ENCODE results near the gene PLK5. TPM values are rescaled to one million over a fixed set of nuclear protein-coding genes. Genes with fewer than 3 reads are reported as not detected.

The PLK5 gene
- total and polyA plus RNA-seq, 2 experiments from 2014 or later = 0.97 to 1.2 TPM

DNA sequence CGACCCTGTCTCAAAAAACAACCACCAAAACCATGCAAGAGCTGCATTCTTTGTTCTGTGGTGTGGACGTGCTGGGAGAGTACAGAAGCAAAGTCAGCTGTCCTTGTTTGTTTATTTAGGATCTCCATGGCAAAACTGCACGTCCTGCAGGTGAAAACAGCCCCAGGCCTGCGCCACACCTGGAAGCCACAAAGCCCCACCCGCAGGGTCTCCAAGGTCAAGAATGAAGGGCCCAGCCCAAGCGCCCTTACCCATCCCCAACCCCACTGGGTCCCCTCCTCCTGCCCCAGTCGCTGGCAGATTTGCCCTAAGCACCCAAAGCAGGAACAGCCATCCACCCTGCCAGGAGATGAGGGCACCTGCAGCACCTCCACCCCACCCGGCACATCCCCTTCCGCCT, 58.3 kb downstream of the PLK5 start (continued):
- TF ChIP-seq, protein P1, sequence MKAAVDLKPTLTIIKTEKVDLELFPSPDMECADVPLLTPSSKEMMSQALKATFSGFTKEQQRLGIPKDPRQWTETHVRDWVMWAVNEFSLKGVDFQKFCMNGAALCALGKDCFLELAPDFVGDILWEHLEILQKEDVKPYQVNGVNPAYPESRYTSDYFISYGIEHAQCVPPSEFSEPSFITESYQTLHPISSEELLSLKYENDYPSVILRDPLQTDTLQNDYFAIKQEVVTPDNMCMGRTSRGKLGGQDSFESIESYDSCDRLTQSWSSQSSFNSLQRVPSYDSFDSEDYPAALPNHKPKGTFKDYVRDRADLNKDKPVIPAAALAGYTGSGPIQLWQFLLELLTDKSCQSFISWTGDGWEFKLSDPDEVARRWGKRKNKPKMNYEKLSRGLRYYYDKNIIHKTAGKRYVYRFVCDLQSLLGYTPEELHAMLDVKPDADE (IDR thresholded peaks at IDR 0.05) = no peak
- TF ChIP-seq ZNF114 (CRISPR knock-in tag; IDR thresholded peaks at IDR 0.05) = no peak
- TF ChIP-seq, protein P2, sequence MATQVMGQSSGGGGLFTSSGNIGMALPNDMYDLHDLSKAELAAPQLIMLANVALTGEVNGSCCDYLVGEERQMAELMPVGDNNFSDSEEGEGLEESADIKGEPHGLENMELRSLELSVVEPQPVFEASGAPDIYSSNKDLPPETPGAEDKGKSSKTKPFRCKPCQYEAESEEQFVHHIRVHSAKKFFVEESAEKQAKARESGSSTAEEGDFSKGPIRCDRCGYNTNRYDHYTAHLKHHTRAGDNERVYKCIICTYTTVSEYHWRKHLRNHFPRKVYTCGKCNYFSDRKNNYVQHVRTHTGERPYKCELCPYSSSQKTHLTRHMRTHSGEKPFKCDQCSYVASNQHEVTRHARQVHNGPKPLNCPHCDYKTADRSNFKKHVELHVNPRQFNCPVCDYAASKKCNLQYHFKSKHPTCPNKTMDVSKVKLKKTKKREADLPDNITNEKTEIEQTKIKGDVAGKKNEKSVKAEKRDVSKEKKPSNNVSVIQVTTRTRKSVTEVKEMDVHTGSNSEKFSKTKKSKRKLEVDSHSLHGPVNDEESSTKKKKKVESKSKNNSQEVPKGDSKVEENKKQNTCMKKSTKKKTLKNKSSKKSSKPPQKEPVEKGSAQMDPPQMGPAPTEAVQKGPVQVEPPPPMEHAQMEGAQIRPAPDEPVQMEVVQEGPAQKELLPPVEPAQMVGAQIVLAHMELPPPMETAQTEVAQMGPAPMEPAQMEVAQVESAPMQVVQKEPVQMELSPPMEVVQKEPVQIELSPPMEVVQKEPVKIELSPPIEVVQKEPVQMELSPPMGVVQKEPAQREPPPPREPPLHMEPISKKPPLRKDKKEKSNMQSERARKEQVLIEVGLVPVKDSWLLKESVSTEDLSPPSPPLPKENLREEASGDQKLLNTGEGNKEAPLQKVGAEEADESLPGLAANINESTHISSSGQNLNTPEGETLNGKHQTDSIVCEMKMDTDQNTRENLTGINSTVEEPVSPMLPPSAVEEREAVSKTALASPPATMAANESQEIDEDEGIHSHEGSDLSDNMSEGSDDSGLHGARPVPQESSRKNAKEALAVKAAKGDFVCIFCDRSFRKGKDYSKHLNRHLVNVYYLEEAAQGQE (IDR thresholded peaks at IDR 0.05; ENCODE audit: unreplicated experiment) = no peak
- no peak for TF ChIP-seq STAT1 (IDR thresholded peaks at IDR 0.05; ENCODE audit: unreplicated experiment)
- no peak for TF ChIP-seq CREB1 (CRISPR knock-in tag; IDR thresholded peaks at IDR 0.05; ENCODE audit: low read depth)
- TF ChIP-seq NANOG (IDR thresholded peaks at IDR 0.05; ENCODE audit: borderline replicate concordance) = no peak

DNA sequence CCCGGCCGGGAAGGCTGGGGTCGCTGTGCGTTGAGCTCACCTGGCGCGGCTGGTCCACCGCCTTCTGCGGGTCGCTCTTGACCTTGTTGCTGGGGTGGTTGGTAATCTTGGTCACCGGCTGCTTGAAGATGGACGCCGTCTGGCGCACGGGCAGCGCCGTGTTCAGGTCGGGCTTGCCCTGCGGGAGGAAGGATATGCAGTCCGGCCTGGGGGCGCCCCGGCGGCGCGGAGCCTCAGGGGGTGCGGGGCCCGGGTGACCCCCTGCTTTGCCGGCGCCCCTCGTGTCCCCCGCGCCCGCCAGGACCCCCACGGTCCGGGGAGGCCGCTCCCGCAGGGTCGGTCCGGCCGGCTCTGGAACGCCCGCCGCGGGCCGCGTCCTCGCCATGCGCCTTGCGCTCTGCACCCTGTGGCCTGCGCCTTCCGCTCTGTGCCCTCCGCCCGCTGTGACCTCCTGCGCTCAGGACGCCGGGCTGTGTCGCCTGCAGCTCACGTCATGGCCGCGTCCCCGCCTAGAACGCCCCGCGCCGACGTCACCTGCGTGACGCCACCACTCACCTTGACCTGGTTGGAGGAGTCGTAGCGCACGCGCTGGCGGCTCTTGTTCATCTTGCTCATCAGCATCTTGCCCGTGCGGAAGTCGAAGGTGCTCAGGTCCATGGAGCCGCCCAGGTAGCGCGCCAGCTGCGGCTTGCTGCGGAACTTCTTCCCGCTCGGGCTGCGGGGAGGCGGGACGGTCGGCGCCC, 60.8 kb downstream of the PLK5 start:
- no peak overlapping the region for H3K4me3 Mint-ChIP-seq
- no peak overlapping the region for H3K4me2 ChIP-seq
- H4K20me1 ChIP-seq (replicated peaks; ENCODE audit: insufficient read depth) = peaks cover 19% of the 10 kb centered on the region
- peaks cover 2% of the 10 kb centered on the region; the same call in 1 of the 2 replicates for H3F3A ChIP-seq (replicated peaks; ENCODE audit: low read depth)
- peaks cover 66% of the 10 kb centered on the region for H3K36me3 Mint-ChIP-seq (ENCODE audit: low read depth)
- H3K9me3 Mint-ChIP-seq = no peaks in the 10 kb centered on the region
- H3K27me3 Mint-ChIP-seq (ENCODE audit: insufficient read depth, low read depth, poor library complexity) = peaks cover 8% of the 10 kb centered on the region
- H3K4me1 Mint-ChIP-seq = no peaks in the 10 kb centered on the region; the same call in 1 of the 3 replicates
- no peaks in the 10 kb centered on the region for H3K27me3 ChIP-seq (ENCODE audit: insufficient read depth)
- H2AFZ ChIP-seq = no peak overlapping the region
- H3K4me3 ChIP-seq = no peak overlapping the region
- no peaks in the 10 kb centered on the region; the same call in 1 of the 2 replicates for H3K36me3 ChIP-seq (ENCODE audit: insufficient read depth)
- no peaks in the 10 kb centered on the region for H3K9me2 ChIP-seq (ENCODE audit: insufficient read depth)
- no peaks in the 10 kb centered on the region for H3K4me1 ChIP-seq (ENCODE audit: insufficient read depth)
- no peak for DNase-seq (ENCODE audit: low spot score)
- H3K79me2 ChIP-seq (replicated peaks; ENCODE audit: insufficient read depth) = peaks cover 39% of the 10 kb centered on the region
- no peak for ATAC-seq
- no peak overlapping the region for H3K27ac Mint-ChIP-seq
- H3K27ac ChIP-seq (ENCODE audit: low read depth) = no peak overlapping the region
- TF ChIP-seq EZH2 (IDR thresholded peaks at IDR 0.05; ENCODE audit: low read depth, unreplicated experiment) = no peak
- TF ChIP-seq, protein P3, sequence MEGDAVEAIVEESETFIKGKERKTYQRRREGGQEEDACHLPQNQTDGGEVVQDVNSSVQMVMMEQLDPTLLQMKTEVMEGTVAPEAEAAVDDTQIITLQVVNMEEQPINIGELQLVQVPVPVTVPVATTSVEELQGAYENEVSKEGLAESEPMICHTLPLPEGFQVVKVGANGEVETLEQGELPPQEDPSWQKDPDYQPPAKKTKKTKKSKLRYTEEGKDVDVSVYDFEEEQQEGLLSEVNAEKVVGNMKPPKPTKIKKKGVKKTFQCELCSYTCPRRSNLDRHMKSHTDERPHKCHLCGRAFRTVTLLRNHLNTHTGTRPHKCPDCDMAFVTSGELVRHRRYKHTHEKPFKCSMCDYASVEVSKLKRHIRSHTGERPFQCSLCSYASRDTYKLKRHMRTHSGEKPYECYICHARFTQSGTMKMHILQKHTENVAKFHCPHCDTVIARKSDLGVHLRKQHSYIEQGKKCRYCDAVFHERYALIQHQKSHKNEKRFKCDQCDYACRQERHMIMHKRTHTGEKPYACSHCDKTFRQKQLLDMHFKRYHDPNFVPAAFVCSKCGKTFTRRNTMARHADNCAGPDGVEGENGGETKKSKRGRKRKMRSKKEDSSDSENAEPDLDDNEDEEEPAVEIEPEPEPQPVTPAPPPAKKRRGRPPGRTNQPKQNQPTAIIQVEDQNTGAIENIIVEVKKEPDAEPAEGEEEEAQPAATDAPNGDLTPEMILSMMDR (conservative IDR thresholded peaks at IDR 0.05; ENCODE audit: low read depth in 2 of 2) = no peak
- TF ChIP-seq, protein P4, sequence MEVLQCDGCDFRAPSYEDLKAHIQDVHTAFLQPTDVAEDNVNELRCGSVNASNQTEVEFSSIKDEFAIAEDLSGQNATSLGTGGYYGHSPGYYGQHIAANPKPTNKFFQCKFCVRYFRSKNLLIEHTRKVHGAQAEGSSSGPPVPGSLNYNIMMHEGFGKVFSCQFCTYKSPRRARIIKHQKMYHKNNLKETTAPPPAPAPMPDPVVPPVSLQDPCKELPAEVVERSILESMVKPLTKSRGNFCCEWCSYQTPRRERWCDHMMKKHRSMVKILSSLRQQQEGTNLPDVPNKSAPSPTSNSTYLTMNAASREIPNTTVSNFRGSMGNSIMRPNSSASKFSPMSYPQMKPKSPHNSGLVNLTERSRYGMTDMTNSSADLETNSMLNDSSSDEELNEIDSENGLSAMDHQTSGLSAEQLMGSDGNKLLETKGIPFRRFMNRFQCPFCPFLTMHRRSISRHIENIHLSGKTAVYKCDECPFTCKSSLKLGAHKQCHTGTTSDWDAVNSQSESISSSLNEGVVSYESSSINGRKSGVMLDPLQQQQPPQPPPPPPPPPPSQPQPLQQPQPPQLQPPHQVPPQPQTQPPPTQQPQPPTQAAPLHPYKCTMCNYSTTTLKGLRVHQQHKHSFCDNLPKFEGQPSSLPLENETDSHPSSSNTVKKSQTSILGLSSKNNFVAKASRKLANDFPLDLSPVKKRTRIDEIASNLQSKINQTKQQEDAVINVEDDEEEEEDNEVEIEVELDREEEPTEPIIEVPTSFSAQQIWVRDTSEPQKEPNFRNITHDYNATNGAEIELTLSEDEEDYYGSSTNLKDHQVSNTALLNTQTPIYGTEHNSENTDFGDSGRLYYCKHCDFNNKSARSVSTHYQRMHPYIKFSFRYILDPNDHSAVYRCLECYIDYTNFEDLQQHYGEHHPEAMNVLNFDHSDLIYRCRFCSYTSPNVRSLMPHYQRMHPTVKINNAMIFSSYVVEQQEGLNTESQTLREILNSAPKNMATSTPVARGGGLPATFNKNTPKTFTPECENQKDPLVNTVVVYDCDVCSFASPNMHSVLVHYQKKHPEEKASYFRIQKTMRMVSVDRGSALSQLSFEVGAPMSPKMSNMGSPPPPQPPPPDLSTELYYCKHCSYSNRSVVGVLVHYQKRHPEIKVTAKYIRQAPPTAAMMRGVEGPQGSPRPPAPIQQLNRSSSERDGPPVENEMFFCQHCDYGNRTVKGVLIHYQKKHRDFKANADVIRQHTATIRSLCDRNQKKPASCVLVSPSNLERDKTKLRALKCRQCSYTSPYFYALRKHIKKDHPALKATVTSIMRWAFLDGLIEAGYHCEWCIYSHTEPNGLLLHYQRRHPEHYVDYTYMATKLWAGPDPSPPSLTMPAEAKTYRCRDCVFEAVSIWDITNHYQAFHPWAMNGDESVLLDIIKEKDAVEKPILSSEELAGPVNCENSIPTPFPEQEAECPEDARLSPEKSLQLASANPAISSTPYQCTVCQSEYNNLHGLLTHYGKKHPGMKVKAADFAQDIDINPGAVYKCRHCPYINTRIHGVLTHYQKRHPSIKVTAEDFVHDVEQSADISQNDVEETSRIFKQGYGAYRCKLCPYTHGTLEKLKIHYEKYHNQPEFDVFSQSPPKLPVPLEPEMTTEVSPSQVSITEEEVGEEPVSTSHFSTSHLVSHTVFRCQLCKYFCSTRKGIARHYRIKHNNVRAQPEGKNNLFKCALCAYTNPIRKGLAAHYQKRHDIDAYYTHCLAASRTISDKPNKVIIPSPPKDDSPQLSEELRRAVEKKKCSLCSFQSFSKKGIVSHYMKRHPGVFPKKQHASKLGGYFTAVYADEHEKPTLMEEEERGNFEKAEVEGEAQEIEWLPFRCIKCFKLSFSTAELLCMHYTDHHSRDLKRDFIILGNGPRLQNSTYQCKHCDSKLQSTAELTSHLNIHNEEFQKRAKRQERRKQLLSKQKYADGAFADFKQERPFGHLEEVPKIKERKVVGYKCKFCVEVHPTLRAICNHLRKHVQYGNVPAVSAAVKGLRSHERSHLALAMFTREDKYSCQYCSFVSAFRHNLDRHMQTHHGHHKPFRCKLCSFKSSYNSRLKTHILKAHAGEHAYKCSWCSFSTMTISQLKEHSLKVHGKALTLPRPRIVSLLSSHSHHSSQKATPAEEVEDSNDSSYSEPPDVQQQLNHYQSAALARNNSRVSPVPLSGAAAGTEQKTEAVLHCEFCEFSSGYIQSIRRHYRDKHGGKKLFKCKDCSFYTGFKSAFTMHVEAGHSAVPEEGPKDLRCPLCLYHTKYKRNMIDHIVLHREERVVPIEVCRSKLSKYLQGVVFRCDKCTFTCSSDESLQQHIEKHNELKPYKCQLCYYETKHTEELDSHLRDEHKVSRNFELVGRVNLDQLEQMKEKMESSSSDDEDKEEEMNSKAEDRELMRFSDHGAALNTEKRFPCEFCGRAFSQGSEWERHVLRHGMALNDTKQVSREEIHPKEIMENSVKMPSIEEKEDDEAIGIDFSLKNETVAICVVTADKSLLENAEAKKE (CRISPR knock-in tag; IDR thresholded peaks at IDR 0.05) = no peak
- TF ChIP-seq ZNF331 (CRISPR knock-in tag; IDR thresholded peaks at IDR 0.05; ENCODE audit: low read depth) = no peak
- TF ChIP-seq POLR2AphosphoS5 (IDR thresholded peaks at IDR 0.05; ENCODE audit: low read depth) = no peak
- TF ChIP-seq ZNF114 (CRISPR knock-in tag; IDR thresholded peaks at IDR 0.05) = no peak

Measured in GM23338 (cell line).